H9 (cell line): ENCODE results near the gene ZNF385B. TPM values are rescaled to one million over a fixed set of nuclear protein-coding genes. Genes with fewer than 3 reads are reported as not detected.
A peak's percentile ranks its signal among the peaks of the same experiment; 100 is the strongest.

Experiments
- DNase-seq: peaks from one replicate; pipeline ENCODE4 v3.0.0-alpha.2; 2017
- H2AFZ ChIP-seq: one replicate; pipeline ENCODE4 v1.6.1; 2013; ENCODE audit warnings: mild to moderate bottlenecking, low read length, control low read depth, moderate library complexity
- H2AK5ac ChIP-seq: 2 replicates; pipeline ENCODE4 v1.6.1; 2013; ENCODE audit warnings: low read length, control low read depth, mixed read lengths; ENCODE audit not compliant: insufficient read length
- H2BK120ac ChIP-seq: one replicate; pipeline ENCODE4 v1.6.1; 2013; ENCODE audit warnings: low read depth, mild to moderate bottlenecking, low read length, control low read depth, inconsistent platforms; ENCODE audit not compliant: poor library complexity, severe bottlenecking
- H2BK12ac ChIP-seq: 2 replicates; pipeline ENCODE4 v1.6.1; 2013; ENCODE audit warnings: low read length, control low read depth, mixed read lengths, low read depth; ENCODE audit not compliant: insufficient read length
- H2BK15ac ChIP-seq: 2 replicates; pipeline ENCODE4 v1.6.1; 2013; ENCODE audit warnings: low read depth, low read length, control low read depth
- H2BK20ac ChIP-seq: one replicate; pipeline ENCODE4 v1.6.1; 2013; ENCODE audit warnings: low read depth, mild to moderate bottlenecking, low read length, control low read depth, inconsistent platforms; ENCODE audit not compliant: poor library complexity, severe bottlenecking
- H2BK5ac ChIP-seq: 2 replicates; pipeline ENCODE4 v1.6.1; 2013; ENCODE audit warnings: low read length, control low read depth, mixed read lengths; ENCODE audit not compliant: insufficient read length
- H3K14ac ChIP-seq: 2 replicates; pipeline ENCODE4 v1.6.1; 2013; ENCODE audit warnings: low read length, control low read depth; ENCODE audit not compliant: insufficient read depth
- H3K18ac ChIP-seq: 2 replicates; pipeline ENCODE4 v1.6.1; 2013; ENCODE audit warnings: low read depth, mild to moderate bottlenecking, mixed read lengths, low read length, control low read depth; ENCODE audit not compliant: insufficient read length
- H3K23ac ChIP-seq: 2 replicates; pipeline ENCODE4 v1.6.1; 2013; ENCODE audit warnings: low read length, control low read depth, mixed read lengths, low read depth; ENCODE audit not compliant: insufficient read length
- H3K23me2 ChIP-seq: 2 replicates; pipeline ENCODE4 v1.6.1; 2013; ENCODE audit warnings: low read depth, mild to moderate bottlenecking, mixed read lengths, low read length, control low read depth; ENCODE audit not compliant: insufficient read length, poor library complexity, severe bottlenecking
- H3K27ac ChIP-seq: 2 replicates; pipeline ENCODE4 v1.5.1; 2013; ENCODE audit warnings: low read length, control low read depth, mixed read lengths, low read depth; ENCODE audit not compliant: insufficient read length
- H3K27me3 ChIP-seq: 2 replicates; pipeline ENCODE4 v1.6.1; 2013; ENCODE audit warnings: low read length, control low read depth, inconsistent platforms; ENCODE audit not compliant: insufficient read depth
- H3K4ac ChIP-seq: 2 replicates; pipeline ENCODE4 v1.6.1; 2013; ENCODE audit warnings: low read depth, mild to moderate bottlenecking, control low read depth, inconsistent platforms, low read length, moderate library complexity
- H3K4me1 ChIP-seq: 2 replicates; pipeline ENCODE4 v1.6.1; 2013; ENCODE audit warnings: low read length, control low read depth, inconsistent platforms; ENCODE audit not compliant: insufficient read depth
- H3K4me2 ChIP-seq: 2 replicates; pipeline ENCODE4 v1.6.1; 2013; ENCODE audit warnings: low read length, control low read depth, mixed read lengths; ENCODE audit not compliant: insufficient read length, insufficient read depth
- H3K56ac ChIP-seq: 2 replicates; pipeline ENCODE4 v1.6.1; 2013; ENCODE audit warnings: low read depth, mild to moderate bottlenecking, mixed read lengths, low read length, control low read depth; ENCODE audit not compliant: insufficient read length
- H3K79me1 ChIP-seq: 2 replicates; pipeline ENCODE4 v1.6.1; 2013; ENCODE audit warnings: low read depth, mild to moderate bottlenecking, moderate library complexity, low read length, control low read depth, inconsistent platforms; ENCODE audit not compliant: insufficient read depth, poor library complexity, severe bottlenecking
- H3K79me2 ChIP-seq: 2 replicates; pipeline ENCODE4 v1.6.1; 2013; ENCODE audit warnings: low read length, control low read depth, inconsistent platforms; ENCODE audit not compliant: insufficient read depth
- H3K9ac ChIP-seq: 2 replicates; pipeline ENCODE4 v1.6.1; 2013; ENCODE audit warnings: low read length, control low read depth, mixed read lengths; ENCODE audit not compliant: insufficient read length; ENCODE audit errors: extremely low read depth
- H3K9me3 ChIP-seq: one replicate; pipeline ENCODE4 v1.6.1; 2013; ENCODE audit warnings: low read depth, low read length, inconsistent platforms; ENCODE audit not compliant: control insufficient read depth
- H3T11ph ChIP-seq: one replicate; pipeline ENCODE4 v1.6.1; 2013; ENCODE audit warnings: mild to moderate bottlenecking, low read length, control low read depth, inconsistent platforms
- H4K20me1 ChIP-seq: one replicate; pipeline ENCODE4 v1.6.1; 2013; ENCODE audit not compliant: control insufficient read depth, insufficient read length, insufficient read depth
- H4K5ac ChIP-seq: 2 replicates; pipeline ENCODE4 v1.6.1; 2013; ENCODE audit warnings: low read depth, mild to moderate bottlenecking, mixed read lengths, low read length, control low read depth; ENCODE audit not compliant: insufficient read length
- H4K8ac ChIP-seq: replicated peaks from 2 replicates; pipeline ENCODE4 v1.6.1; 2013; ENCODE audit warnings: low read length, control low read depth, mixed read lengths, low read depth; ENCODE audit not compliant: insufficient read length
- H4K91ac ChIP-seq: 2 replicates; pipeline ENCODE4 v1.6.1; 2013; ENCODE audit warnings: low read depth, mild to moderate bottlenecking, moderate library complexity, mixed read lengths, low read length, control low read depth; ENCODE audit not compliant: insufficient read length
- H3K27ac Mint-ChIP-seq, 3 experiments: 2 replicates in 2 of 3; 3 replicates in 1 of 3; pipeline ENCODE4 v1.8.0; 2020 to 2021; ENCODE audit warnings: mixed read lengths in 3 of 3, mild to moderate bottlenecking in 1 of 3, moderate library complexity in 1 of 3
- H3K27me3 Mint-ChIP-seq: 2 replicates; pipeline ENCODE4 v1.8.0; 2021; ENCODE audit warnings: low read depth, mild to moderate bottlenecking, moderate library complexity, mixed read lengths
- H3K36me3 Mint-ChIP-seq, 3 experiments: 2 replicates in 2 of 3; 3 replicates in 1 of 3; pipeline ENCODE4 v1.8.0; 2020 to 2021; ENCODE audit warnings: low read depth in 3 of 3, mixed read lengths in 3 of 3; ENCODE audit not compliant: insufficient read depth in 1 of 3
- H3K4me1 Mint-ChIP-seq, 2 experiments: 2 replicates each; pipeline ENCODE4 v1.8.0; 2020; ENCODE audit warnings: mixed read lengths in 2 of 2
- H3K4me3 Mint-ChIP-seq, 2 experiments: 2 replicates in 1 of 2; 3 replicates in 1 of 2; pipeline ENCODE4 v1.8.0; 2020 to 2021; ENCODE audit warnings: mild to moderate bottlenecking in 2 of 2, mixed read lengths in 2 of 2, moderate library complexity in 1 of 2
- H3K9me3 Mint-ChIP-seq, 2 experiments: 2 replicates in 1 of 2; 3 replicates in 1 of 2; pipeline ENCODE4 v1.8.0; 2020; ENCODE audit warnings: mild to moderate bottlenecking in 2 of 2, mixed read lengths in 2 of 2, moderate library complexity in 1 of 2
- CTCF ChIP-seq: fragments of 200-600 bp; sonication (generic); conservative IDR thresholded peaks from 3 replicates; pipeline ENCODE4 v1.8.0; 2021; ENCODE audit warnings: antibody characterized with exemption, mild to moderate bottlenecking
- WGBS: extraction: QIAGEN DNeasy Blood & Tissue Kit; methylation state at CpG from one replicate; pipeline ENCODE4 v1.1.7; 2013; ENCODE audit warnings: missing lambda C conversion rate, low lambda C conversion rate, mixed read lengths; ENCODE audit not compliant: insufficient read length; ENCODE audit errors: extremely low coverage; 5-methylcytosine and 5-hydroxymethylcytosine counted together
- total RNA-seq: library from RNA; stranded (reverse); gene quantifications from 2 replicates; pipeline ENCODE4 v1.2.1, GENCODE V29; 2021

ZNF385B gene
- total RNA-seq, 1 experiment from 2014 or later: 2.1 TPM

GRCh38 chr2:179898873-179899272, 37.5 kb upstream of the ZNF385B start:
- Histone ChIP-seq H3K27ac (no peak overlapping the region), H3K27me3 (no peaks in the 10 kb centered on the region), H4K91ac (no peak overlapping the region), H3K4me1 (no peaks in the 10 kb centered on the region), H3K9me3 (no peaks in the 10 kb centered on the region), H2BK120ac (no peak overlapping the region), H2BK20ac (no peak overlapping the region), H4K20me1 (no peaks in the 10 kb centered on the region), H2AK5ac (no peak overlapping the region), H3K79me2 (no peaks in the 10 kb centered on the region), H3K18ac (no peak overlapping the region), H3K9ac (no peak overlapping the region), H2BK5ac (no peak overlapping the region), H3K79me1 (no peaks in the 10 kb centered on the region), H2BK15ac (no peak overlapping the region), H3K4ac (no peak overlapping the region), H2BK12ac (no peak overlapping the region), H4K8ac (no peak overlapping the region), H4K5ac (no peak overlapping the region), H3K14ac (no peak overlapping the region), H3K23ac (no peak overlapping the region), H3T11ph (no peak overlapping the region), H3K4me2 (no peak overlapping the region), H2AFZ (no peak overlapping the region), H3K56ac (no peak overlapping the region), H3K23me2 (no peaks in the 10 kb centered on the region)
- H3K4me3 Mint-ChIP-seq: no peak overlapping the region
- no peak overlapping the region for H3K27ac Mint-ChIP-seq
- H3K27me3 Mint-ChIP-seq: no peaks in the 10 kb centered on the region
- no CpG with 5 or more reads among the region's 4 CpGs for WGBS
- DNase-seq: peak; percentile 78
- H3K36me3 Mint-ChIP-seq: peaks cover 3 to 13% (median 4%) of the 10 kb centered on the region in 3 experiments; a peak in 4 of 7 replicates
- peaks cover 6 to 9% of the 10 kb centered on the region in 2 experiments; a peak in 3 of 5 replicates for H3K9me3 Mint-ChIP-seq
- peaks cover 4% of the 10 kb centered on the region in 2 experiments; a peak in 1 of 4 replicates for H3K4me1 Mint-ChIP-seq
- TF ChIP-seq CTCF: peak; percentile 76
